HEK293 (cell line): ENCODE measurements around the gene LMCD1.

ENCODE experiments used
- CTCF ChIA-PET: fragments of 350-600 bp; formaldehyde crosslinking; extraction: SDS; loops from one replicate; lab custom pipeline; 2021; ENCODE audit warnings: antibody characterized with exemption; lab: Yijun Ruan, JAX
- POLR2A ChIA-PET: fragments of 300-600 bp; formaldehyde crosslinking; extraction: SDS; loops from one replicate; lab custom pipeline; 2020; ENCODE audit warnings: antibody characterized with exemption, inconsistent platforms; lab: Yijun Ruan, JAX
- H3K27ac ChIP-seq: fragments of 200-500 bp; sonication (Bioruptor generic); 2 replicates; pipeline ENCODE4 v1.5.1; 2014; ENCODE audit warnings: low read depth, low read length, control low read depth, inconsistent platforms; ENCODE audit errors: extremely low read depth
- H3K36me3 ChIP-seq, 2 experiments: fragments of 200-500 bp in 1 of 2; sonication (Bioruptor generic) in 1 of 2; 1 replicate in 1 of 2; 2 replicates in 1 of 2; pipeline ENCODE4 v1.5.1; 2014 to 2017; ENCODE audit warnings: inconsistent platforms in 2 of 2, low read length in 2 of 2; ENCODE audit not compliant: control insufficient read depth in 2 of 2, insufficient read depth in 1 of 2
- H3K4me1 ChIP-seq: fragments of 200-500 bp; sonication (Bioruptor generic); 2 replicates; pipeline ENCODE4 v1.5.1; 2014; ENCODE audit warnings: mild to moderate bottlenecking, low read length, inconsistent platforms; ENCODE audit not compliant: control insufficient read depth, insufficient read depth
- H3K4me3 ChIP-seq: 2 replicates; pipeline ENCODE4 v1.5.1; 2011; ENCODE audit warnings: low read depth, mild to moderate bottlenecking, control low read depth, low read length, moderate library complexity
- H3K9me3 ChIP-seq: fragments of 200-500 bp; sonication (Bioruptor generic); 2 replicates; pipeline ENCODE4 v1.5.1; 2014; ENCODE audit warnings: low read depth, low read length, inconsistent platforms; ENCODE audit not compliant: control insufficient read depth, insufficient read depth
- AEBP2 ChIP-seq: fragments of 450-650 bp; formaldehyde crosslinking; IDR thresholded peaks from 2 replicates; pipeline ENCODE4 v1.5.1; 2016; ENCODE audit warnings: missing biosample characterization, missing genetic modification characterization, borderline replicate concordance
- HIC1 ChIP-seq: fragments of 450-650 bp; formaldehyde crosslinking; IDR thresholded peaks from 2 replicates; pipeline ENCODE4 v1.5.1; 2016; ENCODE audit warnings: missing biosample characterization, missing genetic modification characterization
- SCRT2 ChIP-seq: fragments of 450-650 bp; formaldehyde crosslinking; IDR thresholded peaks from 2 replicates; pipeline ENCODE4 v1.5.1; 2016; ENCODE audit warnings: missing biosample characterization, missing genetic modification characterization
- TCF7L2 ChIP-seq: IDR thresholded peaks from 2 replicates; pipeline ENCODE4 v1.6.1; 2011; ENCODE audit warnings: low read depth, mild to moderate bottlenecking, inconsistent platforms, low read length, moderate library complexity, borderline replicate concordance
- ZBTB21 ChIP-seq: fragments of 450-650 bp; formaldehyde crosslinking; IDR thresholded peaks from 2 replicates; pipeline ENCODE4 v1.5.1; 2017; ENCODE audit warnings: missing biosample characterization, missing genetic modification characterization
- ZNF146 ChIP-seq: fragments of 450-650 bp; formaldehyde crosslinking; IDR thresholded peaks from 2 replicates; pipeline ENCODE4 v1.5.1; 2016; ENCODE audit warnings: missing biosample characterization, missing genetic modification characterization
- ZNF239 ChIP-seq: fragments of 450-650 bp; formaldehyde crosslinking; IDR thresholded peaks from 2 replicates; pipeline ENCODE4 v1.5.1; 2016; ENCODE audit warnings: missing biosample characterization, missing genetic modification characterization
- ZNF558 ChIP-seq: fragments of 450-650 bp; formaldehyde crosslinking; IDR thresholded peaks from 2 replicates; pipeline ENCODE4 v1.5.1; 2016; ENCODE audit warnings: missing biosample characterization, missing genetic modification characterization
- ZNF610 ChIP-seq: fragments of 450-650 bp; formaldehyde crosslinking; IDR thresholded peaks from 2 replicates; pipeline ENCODE4 v1.5.1; 2016; ENCODE audit warnings: missing biosample characterization, missing genetic modification characterization, borderline replicate concordance
- ZNF623 ChIP-seq: fragments of 450-650 bp; formaldehyde crosslinking; IDR thresholded peaks from 2 replicates; pipeline ENCODE4 v1.5.1; 2016; ENCODE audit warnings: missing biosample characterization, missing genetic modification characterization
- ZNF664 ChIP-seq: fragments of 450-650 bp; formaldehyde crosslinking; IDR thresholded peaks from 2 replicates; pipeline ENCODE4 v1.5.1; 2016; ENCODE audit warnings: missing biosample characterization, missing genetic modification characterization
- ZNF830 ChIP-seq: fragments of 450-650 bp; IDR thresholded peaks from 2 replicates; pipeline ENCODE4 v1.5.0; 2018; ENCODE audit warnings: missing biosample characterization, missing genetic modification characterization, low read depth, mild to moderate bottlenecking, moderate library complexity
- ZSCAN16 ChIP-seq: fragments of 450-650 bp; formaldehyde crosslinking; IDR thresholded peaks from 2 replicates; pipeline ENCODE4 v1.5.1; 2016; ENCODE audit warnings: missing biosample characterization, missing genetic modification characterization

The LMCD1 gene

GRCh38 chr3:8574670-8575322 lies 73.2 kb downstream of the LMCD1 start (continued):
- TF ChIP-seq ZSCAN16 (tag by site-specific recombination) (no peak), AEBP2 (tag by site-specific recombination) (no peak), ZNF610 (tag by site-specific recombination) (no peak)

GRCh38 chr3:8575364-8576104 lies 73.9 kb downstream of the LMCD1 start:
- H3K4me3 ChIP-seq: no peak overlapping the region
- no peaks in the 10 kb centered on the region for H3K9me3 ChIP-seq
- H3K36me3 ChIP-seq: peaks cover 0 to 5% of the 10 kb centered on the region in 2 experiments; a peak in 1 of 3 replicates
- TF ChIP-seq TCF7L2: no peak
- peak; percentile 51; the same call in 1 of the 2 replicates for TF ChIP-seq SCRT2 (tag by site-specific recombination)
- TF ChIP-seq ZNF664: no peak
- ChIA-PET POLR2A (no interaction called here), CTCF (interaction anchor here (1.0 kb wide), 1 partner anchor 11 kb away, joined by 3 read pairs; no protein-coding TSS in a partner anchor)
- no peaks in the 10 kb centered on the region for H3K4me1 ChIP-seq
- no peak overlapping the region for H3K27ac ChIP-seq

- Histone ChIP-seq H3K4me1 (no peaks in the 10 kb centered on the region), H3K27ac (no peak overlapping the region), H3K36me3 (peaks cover 0 to 5% of the 10 kb centered on the region in 2 experiments; a peak in 1 of 3 replicates), H3K4me3 (no peak overlapping the region), H3K9me3 (no peaks in the 10 kb centered on the region)
- no peak for TF ChIP-seq AEBP2 (tag by site-specific recombination)
- no peak for TF ChIP-seq ZNF623 (tag by site-specific recombination)
- no peak for TF ChIP-seq ZNF146
- no peak for TF ChIP-seq HIC1 (tag by site-specific recombination)
- TF ChIP-seq ZNF830: no peak
- no peak for TF ChIP-seq ZNF239 (tag by site-specific recombination)
- TF ChIP-seq ZNF558: no peak
- TF ChIP-seq ZBTB21 (tag by site-specific recombination): no peak
- CTCF ChIA-PET: no interaction called here
- POLR2A ChIA-PET: no interaction called here
Measured at GRCh38 chr3:8576436-8576835, 74.8 kb downstream of the LMCD1 start.
